GM10248 (cell line): ENCODE results near the gene TNFAIP8L1.

Experiments
- CTCF ChIA-PET: fragments of 300-600 bp; sonication (Branson Sonifier 250); formaldehyde crosslinking; extraction: SDS; loops from one replicate; lab custom pipeline; 2021; ENCODE audit warnings: antibody characterized with exemption; lab: Yijun Ruan, JAX
- POLR2A ChIA-PET: fragments of 350-650 bp; sonication (Branson Sonifier 250); formaldehyde crosslinking; extraction: SDS; loops from one replicate; lab custom pipeline; 2020; ENCODE audit warnings: antibody characterized with exemption; lab: Yijun Ruan, JAX
- DNase-seq: peaks from one replicate; pipeline ENCODE4 v3.0.0; 2012; ENCODE audit errors: extremely low spot score
- CTCF ChIP-seq: IDR thresholded peaks from 2 replicates; pipeline ENCODE4 v1.5.1; 2012; ENCODE audit warnings: mild to moderate bottlenecking, low read depth; ENCODE audit errors: extremely low read depth, missing control alignments, control extremely low read depth

Gene TNFAIP8L1

DNA sequence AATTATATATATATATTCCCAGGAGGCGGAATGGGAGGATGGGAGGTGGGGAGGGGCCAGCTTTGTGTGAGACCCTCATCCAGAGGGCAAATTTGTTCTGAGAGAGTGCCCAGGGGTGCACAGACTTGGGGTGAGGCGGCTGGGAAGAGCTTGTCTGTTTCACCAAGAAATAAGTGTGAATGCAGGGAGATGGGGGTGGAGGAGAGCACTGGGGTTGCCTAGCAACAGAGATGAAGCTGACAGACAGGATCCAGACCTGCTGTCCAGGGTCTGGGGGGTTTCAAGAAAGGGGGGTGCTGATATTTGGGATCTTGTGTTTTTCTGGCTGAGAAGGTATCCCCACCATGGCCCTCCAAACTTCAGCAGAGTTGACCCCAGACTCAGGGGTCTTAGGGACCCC, 18.6 kb upstream of the TNFAIP8L1 start:
- no peak for DNase-seq
- POLR2A ChIA-PET, result no interaction called here
- no peak for TF ChIP-seq CTCF
- CTCF ChIA-PET, result interaction anchor here (4.1 to 7.1 kb wide), 2 partner anchors 13 to 16 kb away, joined by 28 to 33 read pairs; no protein-coding TSS in a partner anchor

DNA sequence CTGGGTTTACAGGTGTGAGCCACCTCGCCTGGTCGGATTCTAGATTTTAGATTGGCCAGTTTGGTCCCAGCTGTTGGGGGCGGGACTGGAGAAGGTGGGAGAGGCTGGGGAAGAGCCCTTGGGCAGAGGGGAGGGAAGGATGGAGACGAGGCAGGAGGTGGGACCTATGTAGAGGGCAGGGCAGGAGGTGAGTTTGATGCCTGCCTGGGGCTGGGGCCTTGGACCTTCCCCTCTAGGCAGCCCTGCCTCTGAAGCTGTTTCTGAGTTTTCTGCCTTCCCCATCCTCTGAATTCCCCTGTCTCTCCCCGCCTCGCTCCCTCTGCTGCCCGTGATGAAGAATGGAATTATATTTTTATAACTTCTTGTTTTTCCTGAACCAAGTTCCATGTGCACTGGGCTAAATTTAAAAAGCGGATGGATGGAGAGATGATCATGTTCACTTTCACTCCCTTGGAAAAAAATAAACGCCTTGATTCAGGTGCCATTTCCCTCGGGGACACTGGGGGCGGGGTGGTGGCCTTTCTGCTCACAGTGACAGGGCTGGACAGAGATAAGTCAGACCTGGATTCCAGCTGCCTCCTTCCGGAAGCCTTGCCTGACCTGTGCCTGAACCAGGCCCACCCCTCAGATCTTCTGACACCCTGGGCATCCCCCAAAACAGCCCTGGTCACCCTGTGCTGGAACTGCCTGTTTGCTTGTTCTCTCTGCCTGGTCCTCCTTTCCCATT, 16.5 kb upstream of the TNFAIP8L1 start:
- TF ChIP-seq CTCF, result no peak
- ChIA-PET CTCF (interaction anchor here (0.7 to 7.1 kb wide), 7 partner anchors 10 to 64 kb away, joined by 3 to 33 read pairs (median 5); partner anchors contain the start of gene SEMA6B), POLR2A (no interaction called here)
- no peak for DNase-seq

GRCh38 chr19:4624301-4624700, 15.0 kb upstream of the TNFAIP8L1 start:
- ChIA-PET POLR2A (interaction anchor here (0.7 kb wide), 1 partner anchor 438 kb away, joined by 11 read pairs; no protein-coding TSS in a partner anchor), CTCF (interaction anchor here (1.0 to 7.1 kb wide), 7 partner anchors 9 to 48 kb away, joined by 3 to 33 read pairs (median 6); no protein-coding TSS in a partner anchor)
- DNase-seq, result no peak
- no peak for TF ChIP-seq CTCF

GRCh38 chr19:4624733-4625362, 14.5 kb upstream of the TNFAIP8L1 start:
- TF ChIP-seq CTCF, result peak; percentile 21
- POLR2A ChIA-PET, result no interaction called here
- CTCF ChIA-PET, result interaction anchor here (1.0 to 7.1 kb wide), 6 partner anchors 8 to 48 kb away, joined by 3 to 33 read pairs (median 5); no protein-coding TSS in a partner anchor
- DNase-seq, result no peak

DNA sequence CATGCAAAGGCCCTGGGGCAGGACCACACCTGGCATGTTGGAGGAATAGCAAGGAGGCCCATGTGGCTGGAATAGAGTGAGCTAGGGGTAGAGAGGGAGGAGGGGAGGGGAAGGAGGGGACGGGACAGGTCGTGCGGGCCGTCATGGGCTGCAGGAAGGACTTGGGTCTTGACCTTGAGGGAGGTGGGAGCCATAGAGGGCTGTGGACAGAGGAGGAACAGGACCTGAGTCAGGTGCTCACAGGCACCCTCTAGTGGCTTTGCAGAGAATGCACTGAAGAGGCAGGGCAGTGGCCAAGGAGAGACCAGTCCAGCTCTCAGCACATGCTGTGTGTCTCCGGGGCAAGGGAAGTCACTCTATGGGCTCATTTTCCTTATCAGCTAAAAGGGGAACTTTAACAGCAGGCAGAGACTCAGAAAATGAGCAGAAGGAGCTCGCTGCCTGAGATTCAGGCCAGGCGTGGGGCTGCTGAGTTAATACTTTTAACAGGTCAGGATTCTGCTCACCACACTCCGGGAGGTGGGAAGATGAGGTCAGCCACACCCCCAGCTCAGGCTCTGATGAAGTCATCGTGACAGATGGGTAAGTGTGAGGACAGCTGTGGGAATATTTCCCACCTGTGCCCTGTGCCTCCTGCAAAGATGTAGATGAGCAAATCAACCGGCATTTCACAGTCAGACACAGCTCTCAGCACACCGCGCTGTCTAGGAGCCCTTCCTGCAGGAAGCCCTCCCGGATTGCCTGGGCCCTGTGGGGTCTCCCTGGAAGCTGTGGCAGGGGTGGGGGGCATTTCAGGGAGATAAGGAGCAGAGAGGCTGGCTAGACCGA, 6.0 kb upstream of the TNFAIP8L1 start:
- peak; percentile 73 for DNase-seq
- ChIA-PET CTCF (interaction anchor here (0.7 to 4.3 kb wide), 29 partner anchors 8 to 615 kb away, joined by 3 to 28 read pairs (median 6); partner anchors contain the start of genes FEM1A, HDGFL2, PLIN5 and SEMA6B), POLR2A (interaction anchor here (1.1 kb wide), 1 partner anchor 162 kb away, joined by 3 read pairs; no protein-coding TSS in a partner anchor)
- TF ChIP-seq CTCF, result peak; percentile 81

DNA sequence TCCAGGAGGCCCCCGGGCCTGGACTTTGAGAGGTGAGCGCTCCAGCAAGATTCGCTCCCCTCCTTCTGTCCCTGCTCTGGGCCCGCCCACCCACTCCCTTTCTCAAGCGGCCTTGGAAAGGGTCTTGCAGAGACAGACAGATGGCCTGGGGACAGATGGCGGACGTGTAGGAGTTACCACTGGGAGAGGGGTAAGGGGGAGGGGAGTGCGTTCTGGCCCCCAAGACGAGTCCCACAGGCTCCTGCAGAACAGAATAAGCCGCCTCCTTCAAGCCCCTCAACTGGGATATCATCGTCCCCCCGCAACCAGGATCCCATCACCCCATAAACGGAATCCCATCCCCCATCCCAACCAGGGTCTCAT, 3.6 kb upstream of the TNFAIP8L1 start:
- no peak for DNase-seq
- POLR2A ChIA-PET, result no interaction called here
- no peak for TF ChIP-seq CTCF
- CTCF ChIA-PET, result interaction anchor here (0.6 to 3.5 kb wide), 39 partner anchors 8 to 374 kb away, joined by 3 to 102 read pairs (median 5); partner anchors contain the start of genes PLIN5 and SEMA6B
